GM18526 (cell line): Measurements from ENCODE around the gene GRID2IP.

Experiments used
- POLR2A ChIP-seq: IDR thresholded peaks from 3 replicates; pipeline ENCODE4 v1.6.1; 2011; ENCODE audit not compliant: insufficient read length; ENCODE audit errors: extremely low read depth

Gene GRID2IP

GRCh38 chr7:6451224-6451705 is 100.0 kb downstream of the GRID2IP start:
- no peak for TF ChIP-seq POLR2A

DNA sequence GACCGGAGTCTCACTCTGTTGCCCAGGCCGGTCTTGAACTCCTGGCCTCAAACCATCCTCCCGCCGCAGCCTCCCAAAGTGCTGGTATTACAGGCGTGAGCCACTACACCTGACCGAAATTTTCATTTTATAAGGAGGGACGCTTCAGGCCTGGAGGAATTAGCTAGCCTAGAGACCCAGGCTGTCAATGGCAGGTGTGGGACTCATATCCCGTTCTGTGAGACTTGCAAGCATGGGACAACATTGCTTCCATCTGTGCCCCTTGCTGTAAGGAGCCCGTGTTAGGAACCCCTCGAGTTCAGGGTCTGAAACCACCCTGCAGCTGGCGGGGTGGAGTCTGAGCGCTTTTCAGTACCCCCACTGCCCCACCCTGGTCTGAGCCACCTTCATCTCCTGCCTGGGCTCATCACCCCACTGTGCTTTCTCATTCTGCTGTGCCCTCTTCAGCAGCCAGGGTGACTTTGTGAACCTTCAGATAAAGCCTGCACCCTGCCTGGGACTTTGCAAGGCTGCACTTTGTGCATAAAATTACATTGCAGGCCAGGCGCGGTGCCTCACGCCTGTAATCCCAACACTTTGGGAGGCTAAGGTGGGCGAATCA is 102.2 kb downstream of the GRID2IP start:
- TF ChIP-seq POLR2A, result no peak

DNA sequence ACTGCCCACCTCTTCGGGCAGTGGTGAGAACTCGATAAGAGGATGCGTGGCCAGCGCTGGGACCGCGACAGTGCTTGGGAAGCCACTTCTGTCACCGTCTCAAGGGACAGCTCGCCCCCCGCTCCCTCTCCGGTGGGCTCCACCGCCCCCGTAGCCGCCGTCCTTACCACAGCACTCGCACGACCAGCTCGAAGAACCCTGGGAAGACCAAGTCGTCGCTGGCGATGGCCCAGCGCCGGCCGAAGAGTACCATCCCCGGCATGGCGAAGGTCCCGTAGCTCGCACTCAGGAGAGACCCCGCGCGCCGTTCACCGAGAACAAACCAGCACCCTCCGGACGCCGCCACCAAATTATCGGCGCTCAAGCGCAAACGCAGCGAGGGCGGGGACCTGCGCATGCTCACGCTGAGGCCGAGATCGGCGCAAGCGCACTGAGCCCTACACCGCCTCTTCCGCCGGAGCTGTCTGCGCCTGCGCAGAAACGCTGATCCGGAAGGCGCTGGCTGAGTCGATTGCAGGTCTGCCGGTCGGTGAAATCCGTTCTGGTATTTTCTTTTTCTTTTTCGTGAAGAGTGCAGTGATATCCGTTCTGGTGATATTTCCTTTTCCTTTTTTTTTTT is 103.6 kb downstream of the GRID2IP start, which contains the start of gene DAGLB:
Gene DAGLB (minus strand): TSS at position 374 of the 619 bp plus-strand sequence. CDS start 112 bp downstream, at position 262.
- TF ChIP-seq POLR2A, result peak; percentile 94
